ENCODE measurements around the gene UFM1. TPM values are rescaled to one million over a fixed set of nuclear protein-coding genes. Genes with fewer than 3 reads are reported as not detected.
A peak's percentile ranks its signal among the peaks of the same experiment; 100 is the strongest.
"Not testable (repeated sequence)": the region's sequence is repeated elsewhere in the genome, so short reads cannot be mapped to it uniquely, and the experiment has no call there.

Gene UFM1
- 54.5 TPM for polyA plus RNA-seq (2013, experiment 1 of 2; ENCODE audit: insufficient read length)
- 54.3 TPM for polyA plus RNA-seq (2013, experiment 2 of 2; ENCODE audit: insufficient read length)

- DNase-seq: peak; percentile 93
These were observed at the start of gene UFM1 for GRCh38 chr13:38349390-38350113. TSS of gene UFM1 (plus strand) at chr13:38349851. CDS start at chr13:38349920, 69 bp downstream.

GRCh38 chr13:38301236-38301635, 48.4 kb upstream of the UFM1 start:
- no peak for DNase-seq

DNA sequence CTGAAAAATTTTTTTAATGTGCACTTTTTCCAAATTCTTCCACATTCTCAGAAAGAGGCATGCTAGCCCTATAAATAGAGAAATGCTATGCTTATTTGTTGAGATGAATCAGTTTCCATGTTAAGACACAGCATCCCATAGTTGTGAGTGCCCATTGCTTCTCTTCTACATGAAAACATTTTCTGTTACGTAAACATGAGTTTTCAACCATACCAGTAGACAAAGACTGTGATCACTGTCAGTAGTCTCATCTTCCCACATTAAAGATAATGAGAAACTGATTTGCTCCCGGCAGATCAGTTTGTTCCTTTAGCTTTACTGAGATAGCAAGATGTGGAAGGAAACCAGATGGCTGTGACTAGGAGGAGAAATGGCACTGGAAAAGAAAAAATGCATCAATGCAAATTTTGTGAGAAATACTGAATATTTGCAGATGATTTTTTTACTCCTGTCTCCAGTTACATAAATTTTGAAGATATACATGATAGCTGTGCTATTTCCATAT, 45.8 kb upstream of the UFM1 start:
- DNase-seq: no peak

GRCh38 chr13:38308736-38309135, 40.9 kb upstream of the UFM1 start:
- DNase-seq: peak; percentile 21

DNA sequence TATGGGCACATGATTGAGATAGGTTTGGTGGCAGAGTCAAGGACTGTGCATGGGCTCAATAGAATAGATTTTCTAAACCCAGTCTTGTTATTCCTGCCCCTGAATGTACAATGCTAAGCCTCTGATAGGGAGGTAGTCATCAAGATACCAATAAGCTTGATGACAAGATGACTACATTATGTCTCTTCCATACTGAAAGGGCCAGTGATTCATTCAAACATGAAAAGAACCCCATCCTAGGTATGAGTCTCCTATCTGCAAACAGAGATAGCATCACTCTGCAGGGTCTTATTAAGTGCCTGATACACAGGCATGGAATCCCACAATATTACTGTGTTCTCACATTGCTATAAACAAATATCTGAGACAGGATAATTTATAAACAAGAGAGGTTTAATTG, 40.3 kb upstream of the UFM1 start:
- no peak for DNase-seq

DNA sequence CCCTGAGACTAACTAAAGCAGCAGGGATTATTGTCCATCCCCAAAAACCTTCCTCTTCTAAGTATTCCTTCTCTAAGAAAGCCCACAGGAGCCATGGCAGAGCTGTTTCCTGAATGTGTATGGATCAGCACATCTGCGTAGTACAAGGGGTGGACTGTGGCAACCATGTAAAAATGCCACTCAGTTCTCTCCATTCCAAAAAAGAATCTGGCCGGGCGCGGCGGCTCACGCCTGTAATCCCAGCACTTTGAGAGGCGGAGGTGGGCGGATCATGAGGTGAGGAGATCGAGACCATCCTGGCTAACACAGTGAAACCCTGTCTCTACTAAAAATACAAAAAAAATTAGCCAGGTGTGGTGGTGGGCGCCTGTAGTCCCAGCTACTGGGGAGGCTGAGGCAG, 38.5 kb upstream of the UFM1 start:
- not testable (repeated sequence) for DNase-seq

GRCh38 chr13:38316129-38316528, 33.5 kb upstream of the UFM1 start:
- no peak for DNase-seq

GRCh38 chr13:38321654-38322053, 28.0 kb upstream of the UFM1 start:
- DNase-seq: no peak

DNA sequence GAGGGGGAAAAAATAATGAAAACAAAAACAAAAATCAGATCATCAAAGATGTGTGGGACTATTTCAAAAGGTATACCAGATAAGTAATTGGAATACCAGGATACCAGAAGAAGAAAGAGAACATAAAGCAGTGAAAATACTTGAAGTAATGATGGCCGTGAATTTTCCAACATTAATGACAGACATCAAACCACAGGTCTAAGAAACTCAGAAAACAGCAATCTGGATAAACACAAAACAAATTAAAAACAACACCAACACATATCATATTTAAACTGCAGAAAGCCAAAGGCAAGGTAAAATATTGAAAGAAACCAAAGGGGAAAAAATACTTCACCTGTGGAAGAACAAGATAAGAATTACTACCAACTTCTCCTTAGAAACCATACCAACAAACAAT, 24.2 kb upstream of the UFM1 start:
- no peak for DNase-seq

GRCh38 chr13:38328699-38329098, 21.0 kb upstream of the UFM1 start:
- no peak for DNase-seq

DNA sequence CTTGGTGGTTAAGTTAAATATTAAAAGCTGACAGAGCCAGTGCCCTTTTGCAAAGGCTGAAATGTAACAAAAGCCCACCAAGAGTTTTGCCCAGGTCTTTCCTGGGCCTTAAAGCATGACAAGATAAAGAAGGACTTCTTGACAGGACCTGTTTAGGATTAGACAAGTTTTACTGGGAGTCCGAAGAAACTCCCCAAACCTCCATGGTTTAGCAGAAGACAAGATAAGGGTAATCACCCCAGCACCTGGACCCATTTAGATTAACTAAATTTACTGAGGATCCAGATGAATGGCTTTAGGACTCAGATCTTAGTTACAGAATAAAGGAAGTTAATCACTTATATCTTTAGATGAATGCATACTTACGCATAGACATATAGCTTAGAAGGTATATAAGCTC, 14.8 kb upstream of the UFM1 start:
- DNase-seq: no peak

DNA sequence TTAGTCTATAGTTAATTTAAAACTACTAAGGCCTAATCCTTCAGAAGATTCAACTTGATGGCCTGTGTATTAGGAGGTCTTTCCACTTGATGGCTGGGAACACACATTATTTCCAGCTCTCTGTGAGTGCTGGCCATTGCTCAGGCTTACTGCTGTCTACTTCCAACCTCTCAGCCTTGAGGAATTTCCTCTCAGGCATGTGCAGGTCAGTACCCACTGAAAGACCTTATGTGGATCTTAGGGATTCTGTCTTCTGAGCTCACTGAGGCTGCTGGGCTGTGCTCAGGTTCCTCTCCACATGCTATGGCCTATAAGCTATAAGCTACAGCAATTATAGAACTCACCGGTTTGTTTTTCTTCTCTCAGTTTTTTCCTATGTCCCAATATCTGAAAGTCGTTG, 11.6 kb upstream of the UFM1 start:
- DNase-seq: no peak

DNA sequence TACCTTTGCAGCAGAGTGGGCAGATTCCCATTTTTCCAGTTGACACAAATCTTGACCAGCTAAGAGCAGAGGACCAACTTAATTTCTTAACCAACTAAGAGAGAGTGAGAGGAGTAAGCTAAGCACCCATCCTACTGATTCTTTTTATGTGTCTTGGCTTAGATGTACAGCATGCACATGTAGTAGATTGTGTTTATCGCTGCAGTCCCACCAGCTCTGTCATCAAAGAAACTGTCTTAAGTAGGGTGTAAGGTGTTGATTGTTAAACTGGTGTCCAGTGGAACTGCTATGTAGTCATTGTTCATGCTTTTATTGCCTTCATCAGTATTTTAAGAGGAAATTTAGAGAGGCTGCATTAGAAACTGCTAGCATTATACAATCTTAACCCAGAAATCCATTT, 9.0 kb upstream of the UFM1 start:
- DNase-seq: no peak

GRCh38 chr13:38341149-38341692, 8.4 kb upstream of the UFM1 start:
- DNase-seq: no peak

- no peak for DNase-seq
These were observed 2.9 kb upstream of the UFM1 start for GRCh38 chr13:38346764-38347163.

GRCh38 chr13:38348861-38349389, 726 bp upstream of the UFM1 start:
- DNase-seq: peak; percentile 28

GRCh38 chr13:38350114-38350617, 515 bp downstream of the UFM1 start:
- DNase-seq: peak; percentile 53

DNA sequence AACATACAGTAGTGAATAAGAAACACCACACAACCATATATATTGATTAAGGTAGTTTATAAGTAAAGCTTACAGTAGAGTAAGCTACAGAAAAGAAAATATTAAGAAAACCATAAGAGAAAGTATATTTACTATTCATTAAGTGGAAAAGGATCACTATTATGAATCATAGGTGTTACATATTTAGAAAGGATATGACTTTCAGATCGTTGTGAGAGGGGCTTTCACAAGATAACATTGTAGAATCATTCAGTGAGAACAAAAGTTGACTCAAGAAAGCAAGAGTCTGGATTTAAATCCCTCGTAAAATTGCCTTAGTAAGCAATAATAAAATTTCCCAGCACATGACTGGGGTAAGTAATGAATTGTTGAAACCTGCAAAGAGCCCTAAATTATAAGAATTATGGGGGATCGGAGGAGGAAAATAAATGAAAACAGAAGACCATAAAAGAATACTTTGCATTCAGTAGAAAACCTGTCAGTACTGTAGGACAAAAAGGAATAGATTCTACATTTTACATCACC, 6.0 kb downstream of the UFM1 start:
- no peak for DNase-seq

GRCh38 chr13:38358684-38359083, 9.0 kb downstream of the UFM1 start:
- DNase-seq: no peak

GRCh38 chr13:38361542-38362262, 12.1 kb downstream of the UFM1 start:
- DNase-seq: no peak

- DNase-seq: no peak
These were observed 13.6 kb downstream of the UFM1 start for GRCh38 chr13:38363219-38363618.

GRCh38 chr13:38363746-38364145, 14.1 kb downstream of the UFM1 start:
- not testable (repeated sequence) for DNase-seq

GRCh38 chr13:38365661-38366060, 16.0 kb downstream of the UFM1 start:
- no peak for DNase-seq

Data from fibroblast of skin of back (primary cell).